H1 (cell line): ENCODE data around the gene FGF12. TPM values are rescaled to one million over a fixed set of nuclear protein-coding genes. Genes with fewer than 3 reads are reported as not detected.

Experiments used
- CTCF ChIA-PET: fragments of 300-600 bp; sonication (Branson Sonifier 250); formaldehyde crosslinking; loops from one replicate; lab custom pipeline; 2021; ENCODE audit not compliant: partially characterized antibody; lab: Charles Lee
- POLR2A ChIA-PET: fragments of 300-600 bp; sonication (Branson Sonifier 250); formaldehyde crosslinking; loops from one replicate; lab custom pipeline; 2021; ENCODE audit warnings: inconsistent platforms; ENCODE audit not compliant: partially characterized antibody; lab: Charles Lee
- DNase-seq, 2 experiments: peaks; one replicate each; pipeline versions ENCODE4 v3.0.0 to v3.0.0-alpha.2; 2010 to 2022; ENCODE audit warnings: low spot score in 2 of 2, low read depth in 1 of 2, mixed read lengths in 1 of 2
- FAIRE-seq: peaks from 2 replicates; lab custom pipeline; 2011; peaks lifted over from hg19 to GRCh38; lab: Jason Lieb, UNC
- H2AFZ ChIP-seq: 2 replicates; pipeline ENCODE4 v1.8.1; 2012; ENCODE audit warnings: low read length, inconsistent platforms
- H2AK5ac ChIP-seq: 2 replicates; pipeline ENCODE4 v1.6.1; 2013; ENCODE audit warnings: low read depth, low read length
- H2BK120ac ChIP-seq: replicated peaks from 2 replicates; pipeline ENCODE3; 2013; ENCODE audit warnings: low read depth, low read length, inconsistent platforms
- H2BK12ac ChIP-seq: 2 replicates; pipeline ENCODE4 v1.6.1; 2013; ENCODE audit warnings: low read depth, low read length
- H2BK15ac ChIP-seq: 2 replicates; pipeline ENCODE4 v1.6.1; 2013; ENCODE audit warnings: low read length
- H2BK20ac ChIP-seq: 2 replicates; pipeline ENCODE4 v1.6.1; 2013; ENCODE audit warnings: low read length
- H2BK5ac ChIP-seq: 2 replicates; pipeline ENCODE4 v1.6.1; 2013; ENCODE audit warnings: low read depth, low read length
- H3K14ac ChIP-seq: 2 replicates; pipeline ENCODE4 v1.6.1; 2013; ENCODE audit warnings: inconsistent platforms; ENCODE audit not compliant: insufficient read length
- H3K18ac ChIP-seq: 2 replicates; pipeline ENCODE4 v1.6.1; 2013; ENCODE audit warnings: low read length; ENCODE audit errors: extremely low read depth
- H3K23ac ChIP-seq: 2 replicates; pipeline ENCODE4 v1.6.1; 2013; ENCODE audit warnings: inconsistent platforms; ENCODE audit not compliant: insufficient read length
- H3K23me2 ChIP-seq: 2 replicates; pipeline ENCODE4 v1.6.1; 2013; ENCODE audit warnings: low read depth, low read length
- H3K27ac ChIP-seq: 2 replicates; pipeline ENCODE4 v1.6.1; 2011; ENCODE audit warnings: low read depth, low read length, inconsistent platforms
- H3K27me3 ChIP-seq, 4 experiments: replicated peaks in 1 of 4; 1 replicate in 1 of 4; 2 replicates in 3 of 4; pipeline versions ENCODE4 v1.6.1 to v1.8.1; 2011 to 2013; ENCODE audit warnings: low read length in 3 of 4, mild to moderate bottlenecking in 3 of 4, inconsistent platforms in 2 of 4, mixed read lengths in 2 of 4, moderate library complexity in 1 of 4; ENCODE audit not compliant: control insufficient read depth in 3 of 4, insufficient read depth in 3 of 4; ENCODE audit errors: extremely low read depth in 1 of 4
- H3K36me3 ChIP-seq, 4 experiments: 2 replicates each; pipeline versions ENCODE4 v1.6.1 to v1.8.1; 2011 to 2013; ENCODE audit warnings: mild to moderate bottlenecking in 4 of 4, low read length in 3 of 4, moderate library complexity in 2 of 4, control low read depth in 1 of 4, inconsistent platforms in 1 of 4; ENCODE audit not compliant: insufficient read depth in 4 of 4, control insufficient read depth in 2 of 4
- H3K4ac ChIP-seq: replicated peaks from 2 replicates; pipeline ENCODE3; 2013; ENCODE audit warnings: low read length, low read depth, mixed read lengths, inconsistent platforms; ENCODE audit not compliant: insufficient read length
- H3K4me1 ChIP-seq, 4 experiments: replicated peaks in 1 of 4; 1 replicate in 1 of 4; 2 replicates in 3 of 4; pipeline versions ENCODE4 v1.6.1 to v1.8.1; 2011 to 2013; ENCODE audit warnings: low read length in 3 of 4, inconsistent platforms in 2 of 4, mixed read lengths in 1 of 4; ENCODE audit not compliant: insufficient read depth in 4 of 4, control insufficient read depth in 3 of 4
- H3K4me2 ChIP-seq, 2 experiments: 2 replicates each; pipeline versions ENCODE4 v1.6.1 to v1.8.1; 2011 to 2013; ENCODE audit warnings: low read depth in 2 of 2, low read length in 2 of 2, control low read depth in 1 of 2, inconsistent platforms in 1 of 2, mild to moderate bottlenecking in 1 of 2; ENCODE audit not compliant: insufficient read depth in 1 of 2
- H3K4me3 ChIP-seq, 4 experiments: fragments of 200-600, 300-600 bp in 1 of 4; sonication (generic), shearing (Covaris generic), sonication (Bioruptor Twin) in 1 of 4; 2 replicates each; pipeline versions ENCODE4 v1.5.1 to v1.8.1; 2011 to 2016; ENCODE audit warnings: low read length in 4 of 4, low read depth in 3 of 4, control low read depth in 2 of 4, inconsistent platforms in 2 of 4, mild to moderate bottlenecking in 2 of 4, mixed read lengths in 1 of 4, moderate library complexity in 1 of 4; ENCODE audit not compliant: insufficient read depth in 2 of 4; ENCODE audit errors: extremely low read depth in 1 of 4
- H3K56ac ChIP-seq: replicated peaks from 2 replicates; pipeline ENCODE3; 2013; ENCODE audit warnings: low read depth, mild to moderate bottlenecking, mixed read lengths, low read length, inconsistent platforms; ENCODE audit not compliant: insufficient read length
- H3K79me1 ChIP-seq: 2 replicates; pipeline ENCODE4 v1.6.1; 2013; ENCODE audit warnings: low read depth, low read length, control low read depth
- H3K79me2 ChIP-seq, 2 experiments: 2 replicates each; pipeline versions ENCODE4 v1.6.1 to v1.8.1; 2012 to 2013; ENCODE audit warnings: low read length in 2 of 2, mild to moderate bottlenecking in 2 of 2, inconsistent platforms in 1 of 2; ENCODE audit not compliant: insufficient read depth in 2 of 2, control insufficient read depth in 1 of 2
- H3K9ac ChIP-seq, 4 experiments: replicated peaks in 1 of 4; 1 replicate in 1 of 4; 2 replicates in 3 of 4; pipeline versions ENCODE4 v1.6.1 to v1.8.1; 2011 to 2013; ENCODE audit warnings: low read depth in 3 of 4, low read length in 3 of 4, control low read depth in 2 of 4, mild to moderate bottlenecking in 2 of 4, moderate library complexity in 2 of 4, inconsistent platforms in 1 of 4; ENCODE audit errors: extremely low read depth in 1 of 4
- H3K9me3 ChIP-seq, 2 experiments: 2 replicates each; pipeline versions ENCODE4 v1.6.1 to v1.8.1; 2012 to 2013; ENCODE audit warnings: mild to moderate bottlenecking in 2 of 2, moderate library complexity in 2 of 2, control low read depth in 1 of 2, inconsistent platforms in 1 of 2, low read depth in 1 of 2, low read length in 1 of 2, mixed read lengths in 1 of 2; ENCODE audit not compliant: insufficient read depth in 2 of 2
- H4K20me1 ChIP-seq, 2 experiments: replicated peaks in 1 of 2; 2 replicates each; pipeline versions ENCODE3 to v1.8.1; 2011 to 2013; ENCODE audit warnings: inconsistent platforms in 2 of 2, low read length in 2 of 2, mild to moderate bottlenecking in 1 of 2; ENCODE audit not compliant: insufficient read depth in 2 of 2, control insufficient read depth in 1 of 2
- H4K5ac ChIP-seq: 2 replicates; pipeline ENCODE4 v1.6.1; 2013; ENCODE audit warnings: low read length, low read depth, mixed read lengths, inconsistent platforms; ENCODE audit not compliant: insufficient read length
- H4K8ac ChIP-seq: 2 replicates; pipeline ENCODE4 v1.8.0; 2013; ENCODE audit warnings: mild to moderate bottlenecking, moderate library complexity, low read length, inconsistent platforms; ENCODE audit not compliant: insufficient read depth; ENCODE audit errors: extremely low read depth
- H4K91ac ChIP-seq: replicated peaks from 2 replicates; pipeline ENCODE3; 2013; ENCODE audit warnings: low read length, mixed read lengths, inconsistent platforms; ENCODE audit not compliant: insufficient read length
- CBX8 ChIP-seq: fragments of 300-800, 300-1000 bp; sonication (generic); IDR thresholded peaks from 2 replicates; pipeline ENCODE4 v1.7.1; 2016; ENCODE audit warnings: low read depth, low read length, borderline replicate concordance
- GABPA ChIP-seq: IDR thresholded peaks from 2 replicates; pipeline ENCODE4 v1.6.1; 2011; ENCODE audit warnings: mild to moderate bottlenecking, low read length, moderate library complexity, borderline replicate concordance; ENCODE audit not compliant: insufficient read depth
- PHF8 ChIP-seq: fragments of 200-600 bp; sonication (generic); conservative IDR thresholded peaks from 2 replicates; pipeline ENCODE4 v1.7.1; 2012; ENCODE audit warnings: low read depth, mild to moderate bottlenecking, inconsistent platforms, low read length, moderate library complexity
- WGBS, 2 experiments: shearing (Covaris generic) in 1 of 2; methylation state at CpG; one replicate each; pipeline versions ENCODE4 v1.1.6 to v1.1.7; 2013 to 2015; ENCODE audit warnings: low lambda C conversion rate in 2 of 2, mixed read lengths in 2 of 2, inconsistent platforms in 1 of 2, low coverage in 1 of 2, missing lambda C conversion rate in 1 of 2; ENCODE audit not compliant: insufficient replicate concordance in 2 of 2, insufficient coverage in 1 of 2, insufficient read length in 1 of 2; ENCODE audit errors: extremely low coverage in 1 of 2, missing lambda C conversion rate in 1 of 2; 5-methylcytosine and 5-hydroxymethylcytosine counted together
- polyA plus RNA-seq, 7 experiments: library from polyadenylated mRNA; depleted of rRNA in 3 of 7; stranded (reverse) in 5 of 7; unstranded in 2 of 7; fragments of >200 nt in 5 of 7; fragments of 200-250 nt in 2 of 7; gene quantifications; 1 replicate in 5 of 7; 2 replicates in 1 of 7; 4 replicates in 1 of 7; pipeline versions ENCODE4 v1.2.1 to v1.2.3, GENCODE V29; 2011 to 2013; ENCODE audit warnings: missing spikeins in 2 of 7, mixed read lengths in 2 of 7
- total RNA-seq: library from RNA; stranded (reverse); fragmentation: NEBNext Ultra II Directional; extraction: Animal tissue kit (Norgen Biotek cat#: 25700); gene quantifications from 2 replicates; pipeline ENCODE4 v1.2.1, GENCODE V29; 2021
- TF ChIP-seq, protein P1 (sequence below): IDR thresholded peaks from 2 replicates; pipeline ENCODE4 v1.6.1; 2012; ENCODE audit warnings: inconsistent platforms

Gene FGF12
- total and polyA plus RNA-seq, 2 of the 8 experiments (the other 6 are each of a cell fraction or from before 2014, with no cell fraction given), result 4.1 to 16.6 TPM

DNA sequence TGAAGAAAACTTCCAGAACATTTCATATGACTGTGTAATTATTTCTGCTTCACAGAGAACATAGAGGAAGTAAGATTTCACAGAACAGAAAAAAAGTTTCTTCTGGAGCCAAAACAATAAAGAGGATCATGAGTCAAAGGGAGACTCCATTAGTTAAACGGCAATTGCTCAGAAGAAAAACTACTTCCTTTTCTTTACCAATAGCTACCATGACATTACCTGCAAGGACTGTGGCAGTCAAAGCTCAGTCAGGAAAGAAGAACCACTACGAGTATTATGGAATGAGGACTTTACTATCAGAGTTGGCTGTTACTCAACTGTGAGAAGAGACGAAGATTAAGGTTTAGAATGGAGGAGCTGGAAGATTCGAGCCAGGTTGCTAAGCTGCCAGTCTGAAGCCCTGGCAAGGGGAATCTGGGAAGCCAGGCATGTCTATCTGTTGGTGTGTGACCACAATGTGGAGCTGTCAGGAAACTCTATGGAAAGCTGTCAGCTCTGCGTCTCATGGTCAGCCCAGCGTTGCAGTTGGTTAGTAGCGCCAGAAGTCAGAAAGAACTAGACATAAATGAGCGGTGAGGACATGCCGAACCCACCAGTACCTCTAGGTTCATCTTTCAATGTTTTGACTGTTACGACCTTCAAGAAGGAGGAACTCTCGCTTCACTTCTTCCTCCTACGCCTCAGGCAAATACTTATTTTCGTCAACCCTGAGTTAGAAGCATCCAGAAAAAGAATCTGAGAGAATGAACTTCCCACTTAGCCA is 604.3 kb downstream of the FGF12 start:
- Histone ChIP-seq H2BK120ac (no peak overlapping the region), H3K4me2 (no peak overlapping the region), H2BK5ac (no peak overlapping the region), H4K5ac (no peak overlapping the region), H3K4me1 (no peaks in the 10 kb centered on the region), H4K91ac (no peak overlapping the region), H3K56ac (no peak overlapping the region), H4K8ac (no peak overlapping the region), H3K18ac (no peak overlapping the region), H3K27ac (no peak overlapping the region), H3K23ac (no peak overlapping the region), H3K79me2 (no peaks in the 10 kb centered on the region), H3K4me3 (no peak overlapping the region), H3K27me3 (no peaks in the 10 kb centered on the region), H3K9me3 (no peaks in the 10 kb centered on the region), H3K23me2 (no peaks in the 10 kb centered on the region), H3K4ac (no peak overlapping the region), H3K36me3 (no peaks in the 10 kb centered on the region), H2AK5ac (no peak overlapping the region), H2BK12ac (no peak overlapping the region), H3K14ac (no peak overlapping the region), H2BK20ac (no peak overlapping the region), H2AFZ (peak overlapping the region; percentile 76; the same call in 1 of the 2 replicates), H2BK15ac (no peak overlapping the region), H4K20me1 (no peaks in the 10 kb centered on the region), H3K9ac (no peak overlapping the region), H3K79me1 (no peaks in the 10 kb centered on the region)
- WGBS, 2 experiments, result 91% methylated on average over 13 of the region's 13 CpGs; no CpG with 5 or more reads in 1 of the 2 experiments
- TF ChIP-seq, protein P1, sequence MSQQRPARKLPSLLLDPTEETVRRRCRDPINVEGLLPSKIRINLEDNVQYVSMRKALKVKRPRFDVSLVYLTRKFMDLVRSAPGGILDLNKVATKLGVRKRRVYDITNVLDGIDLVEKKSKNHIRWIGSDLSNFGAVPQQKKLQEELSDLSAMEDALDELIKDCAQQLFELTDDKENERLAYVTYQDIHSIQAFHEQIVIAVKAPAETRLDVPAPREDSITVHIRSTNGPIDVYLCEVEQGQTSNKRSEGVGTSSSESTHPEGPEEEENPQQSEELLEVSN, result no peak
- TF ChIP-seq GABPA (no peak), PHF8 (no peak), CBX8 (no peak)
- CTCF ChIA-PET, result interaction anchor here (0.6 to 1.2 kb wide), 4 partner anchors 8 to 321 kb away, joined by 3 to 4 read pairs (median 3); no protein-coding TSS in a partner anchor
- DNase-seq (no peak), FAIRE-seq (no peak)
- POLR2A ChIA-PET, result no interaction called here
